Stimulated activated CD8-positive, alpha-beta memory T cell treated with anti-CD3 and anti-CD28 coated beads, Interleukin-4, amount 100 ng/mL, for 1 hour (primary cell): ENCODE results near the gene PRKD2.
A peak's percentile ranks its signal among the peaks of the same experiment; 100 is the strongest.
"Not testable (repeated sequence)": the region's sequence is repeated elsewhere in the genome, so short reads cannot be mapped to it uniquely, and the experiment has no call there.

Experiments
- DNase-seq, 2 donors: peaks; one replicate each; pipeline ENCODE4 v3.0.0-alpha.2; 2020; ENCODE audit warnings: low read depth in 2 of 2, low spot score in 1 of 2

Gene PRKD2

GRCh38 chr19:46712768-46713338 lies 4.1 kb downstream of the PRKD2 start:
- DNase-seq: not testable (repeated sequence)

GRCh38 chr19:46710687-46711086 lies 6.2 kb downstream of the PRKD2 start:
- no peak for DNase-seq

GRCh38 chr19:46704379-46705076 lies 12.4 kb downstream of the PRKD2 start:
- DNase-seq: peak; percentile 81 to 91

GRCh38 chr19:46700704-46701103 lies 16.2 kb downstream of the PRKD2 start:
- no peak for DNase-seq

GRCh38 chr19:46698395-46699321 lies 18.3 kb downstream of the PRKD2 start:
- no peak for DNase-seq

GRCh38 chr19:46697204-46697960 lies 19.5 kb downstream of the PRKD2 start:
- no peak for DNase-seq

- DNase-seq: no peak
These were observed 20.1 kb downstream of the PRKD2 start for GRCh38 chr19:46696866-46697203.

GRCh38 chr19:46696052-46696451 lies 20.9 kb downstream of the PRKD2 start:
- DNase-seq: no peak

- no peak for DNase-seq
These were observed 23.2 kb downstream of the PRKD2 start for GRCh38 chr19:46693760-46694159.

GRCh38 chr19:46692918-46693722 lies 23.8 kb downstream of the PRKD2 start:
- DNase-seq: no peak

- DNase-seq: no peak
These were observed 25.0 kb downstream of the PRKD2 start for GRCh38 chr19:46691948-46692347.

GRCh38 chr19:46691104-46691503 lies 25.8 kb downstream of the PRKD2 start:
- no peak for DNase-seq

GRCh38 chr19:46689358-46689757 lies 27.6 kb downstream of the PRKD2 start:
- DNase-seq: no peak

- no peak for DNase-seq
These were observed 29.3 kb downstream of the PRKD2 start for GRCh38 chr19:46687438-46688145.

GRCh38 chr19:46685189-46685588 lies 31.7 kb downstream of the PRKD2 start:
- DNase-seq: no peak

GRCh38 chr19:46678110-46678732 lies 38.7 kb downstream of the PRKD2 start:
- peak in 1 of 2 donors; percentile 25 for DNase-seq

- no peak for DNase-seq
These were observed 42.3 kb downstream of the PRKD2 start for GRCh38 chr19:46674416-46675178.

GRCh38 chr19:46670813-46671212 lies 46.1 kb downstream of the PRKD2 start:
- DNase-seq: no peak

- no peak for DNase-seq
These were observed 48.3 kb downstream of the PRKD2 start for GRCh38 chr19:46668662-46669061.
